Stimulated activated CD8-positive, alpha-beta memory T cell treated with anti-CD3 and anti-CD28 coated beads, Interleukin-7, amount 100 ng/mL, for 4 hours (primary cell): ENCODE data around the gene FOXP4.

ENCODE experiments used
- DNase-seq, 2 donors: peaks; one replicate each; pipeline ENCODE4 v3.0.0-alpha.2; 2020; ENCODE audit warnings: low read depth in 2 of 2

Gene FOXP4, protein sequence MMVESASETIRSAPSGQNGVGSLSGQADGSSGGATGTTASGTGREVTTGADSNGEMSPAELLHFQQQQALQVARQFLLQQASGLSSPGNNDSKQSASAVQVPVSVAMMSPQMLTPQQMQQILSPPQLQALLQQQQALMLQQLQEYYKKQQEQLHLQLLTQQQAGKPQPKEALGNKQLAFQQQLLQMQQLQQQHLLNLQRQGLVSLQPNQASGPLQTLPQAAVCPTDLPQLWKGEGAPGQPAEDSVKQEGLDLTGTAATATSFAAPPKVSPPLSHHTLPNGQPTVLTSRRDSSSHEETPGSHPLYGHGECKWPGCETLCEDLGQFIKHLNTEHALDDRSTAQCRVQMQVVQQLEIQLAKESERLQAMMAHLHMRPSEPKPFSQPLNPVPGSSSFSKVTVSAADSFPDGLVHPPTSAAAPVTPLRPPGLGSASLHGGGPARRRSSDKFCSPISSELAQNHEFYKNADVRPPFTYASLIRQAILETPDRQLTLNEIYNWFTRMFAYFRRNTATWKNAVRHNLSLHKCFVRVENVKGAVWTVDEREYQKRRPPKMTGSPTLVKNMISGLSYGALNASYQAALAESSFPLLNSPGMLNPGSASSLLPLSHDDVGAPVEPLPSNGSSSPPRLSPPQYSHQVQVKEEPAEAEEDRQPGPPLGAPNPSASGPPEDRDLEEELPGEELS

DNA sequence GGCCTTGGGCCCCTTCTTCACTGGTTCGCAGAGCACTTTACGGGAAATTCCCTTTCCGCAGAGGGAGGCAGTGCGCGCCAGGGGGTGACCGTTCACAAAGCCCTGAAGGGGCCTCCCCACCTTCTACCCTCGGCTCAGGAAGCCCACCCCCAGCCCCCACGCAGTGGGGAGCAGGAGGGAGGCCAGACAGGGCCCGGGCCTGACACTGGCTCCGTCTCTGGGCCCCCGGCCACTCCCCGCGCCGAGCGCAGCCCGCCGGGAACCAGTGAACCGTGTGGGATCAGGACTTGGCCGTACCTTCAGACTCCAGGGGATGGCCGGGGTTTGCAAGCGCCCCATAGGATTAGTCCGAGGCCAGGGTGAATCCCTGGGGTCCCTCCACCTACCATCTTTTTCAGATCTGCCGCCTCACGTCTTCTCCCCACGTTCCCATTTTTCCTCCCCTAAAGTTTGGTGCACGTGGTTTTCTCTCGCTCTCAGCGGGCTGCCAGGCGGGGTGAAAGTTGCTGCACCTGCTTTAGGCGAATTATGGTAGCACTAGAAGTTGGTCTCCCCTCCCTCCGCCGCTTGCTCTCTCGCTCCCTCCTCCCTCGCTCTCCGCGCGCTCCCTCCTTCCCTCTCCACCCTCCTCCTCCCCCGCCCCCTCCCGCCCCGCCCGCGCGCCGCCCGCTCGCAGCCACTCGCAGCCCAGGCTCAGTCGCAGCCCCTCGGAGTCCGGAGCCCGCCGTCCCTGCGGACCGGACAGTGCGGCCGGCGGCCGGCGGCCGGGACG, at the start of gene FOXP4:
TSS of gene FOXP4 (plus strand) at position 679 of the 772 bp plus-strand sequence. CDS start 19,380 bp downstream, outside the sequence.
- DNase-seq = peak; percentile 77 to 82

DNA sequence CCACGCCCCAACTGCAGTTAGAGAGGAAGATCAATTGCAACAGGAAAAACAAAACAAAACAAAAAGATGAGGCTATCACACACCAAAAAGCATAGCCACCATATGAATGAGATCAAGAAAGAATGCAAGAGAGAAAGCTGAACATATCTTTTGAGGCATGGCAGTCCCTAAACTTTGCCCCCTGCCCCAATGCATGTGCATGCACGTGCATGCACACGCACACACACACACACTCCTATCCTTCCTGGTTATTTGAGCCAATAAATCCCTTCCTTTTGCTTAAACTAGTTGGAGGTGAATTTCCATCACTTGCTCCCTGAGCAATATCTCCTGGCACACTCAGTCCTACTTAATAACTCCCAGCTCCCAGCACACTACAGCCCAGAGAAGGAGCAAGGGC, 48.6 kb upstream of the FOXP4 start:
- no peak for DNase-seq

DNA sequence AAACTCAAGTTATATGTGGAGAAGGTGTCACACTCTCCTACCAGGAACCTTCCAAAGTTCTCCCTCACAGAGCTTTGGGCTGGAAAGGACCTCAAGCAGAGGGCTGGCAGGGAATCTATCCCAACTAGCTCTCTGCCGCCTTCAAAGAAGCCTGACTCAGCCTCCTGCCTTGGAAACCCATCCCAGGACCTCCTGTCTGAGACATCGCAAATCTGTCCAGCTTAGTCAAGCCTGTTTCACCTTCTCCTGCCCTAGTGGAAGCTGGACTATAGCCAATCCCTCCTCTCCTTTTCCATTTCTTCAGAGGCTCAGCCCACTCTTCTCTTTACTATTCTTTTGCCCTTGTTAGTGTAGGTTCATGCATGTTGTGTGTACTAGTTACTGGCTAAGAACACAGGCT, 48.2 kb upstream of the FOXP4 start:
- DNase-seq = no peak

DNA sequence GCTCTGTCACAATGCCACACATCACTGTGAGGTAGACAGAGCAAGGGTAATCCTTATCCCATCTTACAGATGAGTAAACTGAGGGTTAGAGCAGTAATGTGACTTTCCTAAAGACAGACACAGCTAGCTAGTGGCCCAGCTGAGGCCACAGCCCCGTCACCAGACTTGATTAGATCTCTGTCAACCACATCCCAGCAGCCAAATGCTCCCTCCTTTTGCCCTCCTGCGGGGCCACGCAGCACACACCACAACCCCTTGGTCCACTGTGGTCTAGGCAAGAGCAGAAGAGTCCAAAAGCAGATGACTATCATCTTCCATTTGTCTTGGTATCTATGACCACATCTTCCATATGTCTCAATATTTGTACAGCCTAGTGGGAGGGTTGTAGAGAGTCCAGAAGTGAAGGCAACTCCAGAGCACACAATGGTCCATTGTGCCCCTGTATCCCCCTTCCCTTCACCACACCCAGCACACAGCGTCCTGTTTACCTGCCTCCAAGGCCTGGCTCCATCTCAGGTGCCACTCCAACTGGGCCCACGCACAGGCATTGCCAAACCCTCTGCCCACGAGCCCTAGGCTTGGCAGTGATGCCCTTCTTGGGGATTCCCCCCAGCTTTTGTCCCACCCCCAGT, 47.1 kb upstream of the FOXP4 start:
- DNase-seq = no peak

DNA sequence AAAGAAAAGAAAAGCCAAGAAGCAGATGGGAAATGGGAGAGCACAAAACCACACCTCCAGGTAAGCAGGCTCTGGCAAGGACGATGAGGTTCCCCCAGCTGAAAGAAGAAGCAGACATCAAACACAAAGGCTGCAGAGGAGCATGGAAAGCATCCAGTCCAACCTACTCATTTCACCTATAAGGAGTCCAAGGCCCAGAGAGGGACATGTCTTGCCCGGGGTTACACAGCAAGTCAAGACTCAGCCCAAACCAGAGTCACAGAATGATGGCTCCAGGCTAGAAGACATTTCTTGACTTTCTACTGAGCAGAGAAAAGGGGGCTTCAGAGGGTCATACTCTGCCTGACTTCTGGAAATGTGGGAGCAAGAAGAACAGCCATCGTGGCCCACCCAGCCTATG, 45.6 kb upstream of the FOXP4 start:
- DNase-seq = no peak

DNA sequence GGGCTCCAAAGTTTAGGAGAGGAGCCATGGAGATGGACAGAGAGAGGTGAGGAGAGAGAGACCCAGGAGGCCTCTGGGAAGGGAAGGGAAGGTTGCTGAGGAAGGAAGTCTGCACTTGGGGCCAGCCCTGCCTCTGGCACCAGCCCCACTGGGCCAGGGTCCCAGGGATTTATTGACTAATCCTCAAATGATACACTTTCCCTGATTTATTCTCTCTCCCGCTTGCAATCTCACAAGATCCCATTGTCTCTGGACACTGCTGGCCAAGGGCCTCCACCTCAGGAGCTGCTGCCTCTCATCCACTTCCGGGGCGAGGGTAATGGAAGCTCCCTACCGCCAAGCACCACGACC, 43.6 kb upstream of the FOXP4 start:
- no peak for DNase-seq

DNA sequence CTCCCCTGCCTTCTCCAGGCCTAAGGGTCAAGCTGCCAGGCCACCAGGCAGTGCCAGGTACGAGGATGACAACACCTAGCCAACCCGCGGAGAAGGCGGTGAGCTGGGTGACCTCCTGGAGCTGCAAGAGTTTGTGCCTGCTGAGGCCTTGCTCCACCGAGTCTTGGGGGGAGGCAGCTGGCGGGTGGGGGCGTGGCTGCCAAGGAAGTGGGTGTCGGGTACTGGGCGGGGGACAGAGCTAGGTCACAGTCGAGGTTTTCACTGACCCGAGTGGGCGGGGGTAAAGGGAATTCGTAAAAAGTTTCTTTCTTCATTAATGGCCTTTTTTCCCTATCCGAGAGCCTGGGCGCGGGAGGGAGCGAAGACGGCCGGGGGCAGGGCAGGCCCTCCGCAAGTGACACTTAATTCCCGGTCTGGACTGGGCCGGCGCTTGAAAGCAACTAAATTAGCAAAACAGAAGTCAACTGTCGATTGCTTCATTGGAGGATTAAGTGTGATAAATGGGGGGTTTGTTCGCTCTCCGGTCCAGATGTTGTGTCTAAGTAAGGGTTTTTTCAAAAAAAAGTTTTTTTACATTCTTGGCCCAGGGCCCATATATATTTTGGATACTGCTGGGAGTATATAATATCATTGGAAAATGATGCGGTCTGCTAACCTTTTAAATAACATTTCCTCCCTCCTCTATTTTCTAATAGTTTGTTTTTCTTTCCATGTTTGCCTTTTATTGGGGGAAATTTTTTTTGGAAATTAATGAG, 43.1 kb upstream of the FOXP4 start:
- DNase-seq = no peak

DNA sequence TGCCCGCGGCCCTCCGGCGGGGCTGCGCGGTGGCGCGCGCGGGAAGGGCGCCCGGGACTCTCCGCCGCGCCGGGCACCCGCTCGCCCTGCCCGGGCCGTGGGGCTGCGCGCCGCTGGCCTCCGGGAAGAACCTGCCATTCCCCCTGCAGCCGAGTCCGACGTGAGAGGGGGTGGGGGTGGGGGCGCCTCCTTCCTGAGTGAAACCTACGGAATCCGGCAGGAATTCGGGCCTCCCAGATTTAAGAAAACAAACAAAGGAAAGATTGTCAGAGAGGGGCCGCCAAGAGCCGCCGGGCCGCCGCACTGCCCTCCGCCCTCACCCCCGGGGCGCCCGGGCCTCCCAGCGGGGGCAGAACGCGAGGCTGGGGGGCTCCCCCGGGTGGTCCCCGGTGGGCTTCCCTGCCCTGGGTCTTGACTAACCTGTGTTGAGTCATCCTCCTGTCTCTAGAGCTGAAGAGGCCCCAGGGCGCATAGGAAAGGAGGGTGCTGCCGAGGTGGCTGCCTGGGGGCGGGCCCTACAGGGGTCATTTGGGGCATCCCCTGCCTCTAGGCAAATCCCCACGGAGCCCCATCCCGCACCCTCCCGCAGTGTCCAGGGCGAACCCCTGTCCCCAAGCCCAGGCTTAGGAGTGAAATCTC, 42.2 kb upstream of the FOXP4 start:
- DNase-seq = peak in 1 of 2 donors; percentile 13

DNA sequence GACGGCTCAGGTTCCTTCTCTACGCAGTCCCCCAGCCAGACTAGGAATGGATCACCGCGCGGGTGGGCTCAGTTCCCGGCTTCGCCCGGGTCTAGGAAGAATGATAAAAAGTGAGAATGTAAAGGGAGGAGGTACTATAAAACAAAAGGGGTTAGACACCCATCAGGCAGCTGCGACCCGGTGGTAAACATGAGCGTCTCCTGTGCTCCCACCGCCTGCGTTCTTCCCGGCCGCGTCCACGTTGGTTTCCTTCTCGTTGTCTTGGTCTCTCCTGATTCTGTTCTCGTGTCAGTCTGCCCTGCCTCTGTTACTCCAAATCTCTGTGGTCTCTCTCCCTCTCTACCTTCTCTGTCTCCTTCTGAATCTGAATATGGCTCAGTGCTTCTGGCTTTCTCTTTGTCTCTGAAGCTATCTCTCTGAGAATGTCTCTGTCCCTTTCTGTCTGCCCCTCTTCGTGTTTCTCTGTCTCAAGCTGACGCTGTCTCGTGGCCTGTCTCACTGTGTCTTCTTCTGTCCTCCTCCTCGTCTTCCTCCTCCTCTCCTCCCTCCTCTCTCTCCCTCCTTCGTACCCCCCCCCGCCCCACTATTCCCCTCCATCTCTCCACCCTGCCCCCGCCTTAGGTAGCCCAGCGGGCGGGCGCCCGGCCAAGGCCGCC, 41.6 kb upstream of the FOXP4 start:
- no peak for DNase-seq

DNA sequence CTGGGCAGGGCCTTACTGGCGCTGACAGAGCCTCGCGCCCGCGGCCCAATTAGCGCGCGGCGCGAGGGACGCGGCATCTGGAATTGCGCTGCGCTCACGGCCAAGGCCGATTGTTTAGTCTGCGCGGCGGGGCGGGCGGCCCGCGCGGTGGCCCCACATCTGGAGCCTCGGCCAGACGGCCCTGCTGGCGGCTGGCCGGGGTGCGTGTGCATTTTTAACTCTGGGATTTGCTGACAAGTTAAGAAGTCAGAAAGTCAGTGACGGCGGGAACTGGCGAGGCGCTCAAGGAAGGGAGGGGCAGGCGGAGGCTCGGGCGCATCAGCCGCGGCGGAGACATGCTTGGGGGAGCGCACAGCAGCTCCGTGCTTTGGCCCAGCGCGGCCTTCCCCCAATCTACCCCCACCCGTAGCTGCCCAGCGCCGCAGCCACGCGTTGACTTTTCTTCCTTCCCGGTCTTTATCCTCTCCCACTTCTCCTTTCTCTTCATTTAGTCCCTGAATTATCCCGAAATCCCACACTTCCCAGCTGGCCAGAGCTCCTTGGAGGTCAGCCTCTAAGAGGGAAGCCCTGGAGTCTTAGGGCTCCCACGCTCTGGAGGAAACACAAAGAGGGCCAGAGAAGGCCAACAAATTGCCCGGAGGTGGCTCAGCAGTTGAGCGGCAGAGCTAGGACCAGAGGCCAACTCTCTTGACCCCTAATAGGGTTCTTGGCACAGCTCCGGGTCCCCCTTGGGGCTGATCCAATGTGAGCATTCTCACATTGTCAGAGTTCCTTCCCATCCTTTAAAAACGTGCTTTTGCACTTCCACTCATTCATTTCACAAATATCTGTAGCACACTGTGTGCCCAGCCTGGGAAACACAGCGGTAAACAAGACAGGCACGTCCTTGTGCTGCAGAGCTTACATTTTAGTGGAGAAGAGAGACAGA, 40.8 kb upstream of the FOXP4 start:
- no peak for DNase-seq

DNA sequence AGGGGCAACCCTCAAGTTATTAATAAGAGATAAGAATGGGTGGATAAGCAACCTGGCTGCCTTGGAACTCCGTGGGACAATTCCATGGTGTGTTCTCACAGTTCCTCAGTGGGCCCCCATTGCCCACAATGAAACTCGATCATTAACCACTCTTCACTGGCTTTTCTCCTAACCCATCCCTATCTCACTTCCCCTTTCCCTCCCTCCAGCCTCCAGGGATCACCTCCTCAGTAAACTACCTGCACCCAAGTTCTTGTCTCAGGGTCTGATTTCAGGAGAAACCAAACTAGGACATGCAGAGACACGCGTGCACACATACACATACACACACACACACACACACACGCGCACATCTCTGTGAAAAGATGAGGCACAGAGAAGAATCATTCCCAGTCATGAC, 37.7 kb upstream of the FOXP4 start:
- DNase-seq = no peak

DNA sequence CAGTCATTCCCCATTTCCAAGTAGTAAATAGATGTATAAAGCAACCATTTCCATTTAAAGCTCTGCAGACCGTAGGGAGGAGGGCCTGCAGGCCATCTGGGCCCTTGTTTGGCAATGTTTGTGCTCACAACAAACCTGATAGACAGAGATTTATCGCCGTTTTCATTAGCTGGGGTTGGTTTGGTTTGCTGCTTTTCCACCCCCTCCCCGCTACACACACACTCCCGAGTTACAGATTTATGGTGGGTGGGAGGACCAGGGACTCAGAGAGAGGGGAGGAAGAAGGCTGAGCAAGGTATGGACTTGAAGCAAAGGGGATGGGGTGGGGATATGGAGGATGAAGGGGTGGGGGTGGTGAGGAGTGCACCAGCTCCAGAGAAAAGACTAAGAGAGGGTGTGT, 36.6 kb upstream of the FOXP4 start:
- no peak for DNase-seq

DNA sequence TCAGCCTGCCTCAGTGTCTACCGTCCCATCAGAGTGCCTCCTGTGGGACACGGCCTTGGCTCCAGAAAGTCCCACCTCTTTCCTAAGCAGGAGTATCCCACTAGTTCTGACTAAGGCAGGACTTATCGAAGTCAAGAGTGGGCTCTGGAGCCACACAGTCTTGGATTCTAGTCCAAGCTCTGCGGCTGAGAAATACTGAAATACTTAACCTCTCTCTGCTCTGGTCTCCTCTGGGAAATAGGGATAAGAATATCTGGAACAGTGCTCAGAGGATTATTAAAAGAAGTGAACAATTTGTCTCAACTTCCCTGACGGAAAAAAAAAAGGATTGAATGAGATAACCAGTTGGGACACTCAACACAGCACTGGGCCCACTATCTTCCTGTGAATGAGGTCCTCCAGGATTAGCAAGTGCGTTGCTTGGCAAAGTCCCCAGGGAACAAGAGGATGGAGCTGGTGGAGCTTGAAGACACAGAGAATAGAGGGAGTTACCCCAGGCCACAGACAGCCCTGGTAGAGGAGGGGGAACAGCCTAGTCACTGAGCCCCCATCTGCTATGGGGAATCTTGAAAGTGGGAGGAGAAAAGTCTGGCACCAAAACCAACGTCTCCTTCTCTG, 34.6 kb upstream of the FOXP4 start:
- no peak for DNase-seq

DNA sequence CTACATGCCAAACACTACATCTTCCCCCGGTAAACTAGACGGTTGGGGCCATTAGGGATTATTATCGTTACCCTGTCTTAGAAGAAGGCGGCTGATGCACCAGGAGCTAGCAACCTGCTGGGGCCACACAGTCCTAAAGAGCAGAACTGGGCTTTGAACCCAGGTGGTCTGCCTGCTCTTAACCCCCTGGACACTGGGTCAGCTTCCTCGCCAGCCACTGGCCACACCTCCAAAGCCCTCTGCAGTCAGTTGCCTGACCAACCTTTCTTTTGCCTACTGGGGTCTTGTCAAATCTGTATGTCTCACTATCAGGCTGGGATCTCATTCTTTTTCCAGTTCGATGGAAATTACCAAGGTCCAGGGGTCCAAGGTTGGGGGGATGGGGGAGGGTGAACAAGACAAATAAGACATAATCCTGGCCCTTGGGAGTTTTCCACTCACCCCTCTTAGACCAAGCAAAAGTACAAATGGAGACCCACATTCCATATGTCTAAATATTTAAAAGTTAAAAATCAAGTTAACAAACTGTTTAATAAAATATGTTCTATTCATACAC, 34.0 kb upstream of the FOXP4 start:
- DNase-seq = no peak

DNA sequence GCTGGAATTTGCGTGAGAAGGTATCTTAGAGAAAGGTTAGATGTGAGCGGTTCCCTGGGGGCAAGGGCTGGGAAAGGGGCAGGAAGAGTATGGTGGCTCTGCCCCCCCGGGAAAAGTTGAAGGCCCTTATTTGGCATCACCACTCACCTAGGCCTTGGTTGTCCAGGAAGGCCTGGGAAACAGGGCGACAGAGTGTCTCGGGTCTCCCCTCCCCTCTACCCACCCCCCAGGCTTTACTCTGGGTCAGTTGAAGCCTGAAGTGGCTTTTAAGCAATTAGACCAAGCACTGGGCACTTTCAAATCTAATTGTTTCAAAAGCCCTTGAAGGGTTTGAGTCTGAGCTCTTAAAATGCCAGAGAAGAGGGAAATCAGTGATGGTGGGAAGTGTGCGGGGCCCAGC, 30.2 kb upstream of the FOXP4 start:
- DNase-seq = no peak

DNA sequence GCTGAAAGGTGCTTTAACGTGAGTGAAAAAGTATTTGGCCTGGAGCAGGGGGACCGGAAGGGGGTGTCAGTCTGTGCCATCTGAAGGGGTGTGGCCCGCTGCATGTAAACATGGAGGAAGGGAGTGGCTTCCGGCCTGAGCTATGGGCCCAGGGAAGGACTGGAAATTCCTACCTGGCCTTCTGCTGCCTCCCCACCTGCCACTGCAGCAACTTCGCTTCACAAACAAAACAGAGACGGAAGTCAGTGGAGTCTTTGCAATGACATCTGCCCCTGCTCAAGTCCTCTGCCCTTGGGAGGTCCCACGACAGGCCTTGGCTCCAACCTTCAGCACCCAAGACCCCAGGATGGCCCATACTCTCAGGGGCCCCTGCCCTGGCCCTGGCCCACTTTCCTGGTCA, 28.1 kb upstream of the FOXP4 start:
- DNase-seq = no peak

DNA sequence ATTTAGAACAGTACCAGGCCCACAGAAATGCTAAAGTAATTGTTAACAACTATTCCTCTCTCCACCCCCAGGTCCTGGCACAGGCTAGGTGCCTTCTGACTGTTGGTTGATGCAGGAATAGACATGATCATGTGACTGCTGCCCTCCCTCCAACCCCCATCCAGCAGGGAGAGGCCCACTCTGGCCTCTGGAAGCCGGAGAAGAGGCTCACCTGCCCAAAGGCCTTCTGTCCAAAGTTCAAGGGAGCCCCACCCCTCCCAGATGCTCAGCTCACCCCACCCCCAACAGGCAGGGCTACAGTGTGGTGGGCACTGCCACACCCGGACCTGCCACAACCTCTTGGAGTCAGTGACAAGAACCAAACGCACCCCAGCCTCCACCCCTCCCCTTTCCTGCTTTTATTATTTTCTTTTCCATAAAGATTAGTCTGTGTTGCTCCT, 26.9 kb upstream of the FOXP4 start:
- DNase-seq = no peak
